ENCODE results near the gene GNG7. TPM values are rescaled to one million over a fixed set of nuclear protein-coding genes. Genes with fewer than 3 reads are reported as not detected.

The GNG7 gene
- total RNA-seq, 1 experiment from 2014 or later, result 9.6 TPM

GRCh38 chr19:2586196-2586595, 116.3 kb downstream of the GNG7 start:
- TF ChIP-seq PREB (CRISPR knock-in tag; IDR thresholded peaks at IDR 0.05; ENCODE audit: borderline replicate concordance) (no peak), SOX15 (CRISPR knock-in tag; IDR thresholded peaks at IDR 0.05) (no peak), JUN (CRISPR knock-in tag; IDR thresholded peaks at IDR 0.05) (no peak), ELF4 (CRISPR knock-in tag; IDR thresholded peaks at IDR 0.05; ENCODE audit: low read depth) (no peak), NFATC4 (CRISPR knock-in tag; IDR thresholded peaks at IDR 0.05) (no peak), ARID4B (CRISPR knock-in tag; IDR thresholded peaks at IDR 0.05; ENCODE audit: borderline replicate concordance) (no peak)
- TF ChIP-seq, protein P1, sequence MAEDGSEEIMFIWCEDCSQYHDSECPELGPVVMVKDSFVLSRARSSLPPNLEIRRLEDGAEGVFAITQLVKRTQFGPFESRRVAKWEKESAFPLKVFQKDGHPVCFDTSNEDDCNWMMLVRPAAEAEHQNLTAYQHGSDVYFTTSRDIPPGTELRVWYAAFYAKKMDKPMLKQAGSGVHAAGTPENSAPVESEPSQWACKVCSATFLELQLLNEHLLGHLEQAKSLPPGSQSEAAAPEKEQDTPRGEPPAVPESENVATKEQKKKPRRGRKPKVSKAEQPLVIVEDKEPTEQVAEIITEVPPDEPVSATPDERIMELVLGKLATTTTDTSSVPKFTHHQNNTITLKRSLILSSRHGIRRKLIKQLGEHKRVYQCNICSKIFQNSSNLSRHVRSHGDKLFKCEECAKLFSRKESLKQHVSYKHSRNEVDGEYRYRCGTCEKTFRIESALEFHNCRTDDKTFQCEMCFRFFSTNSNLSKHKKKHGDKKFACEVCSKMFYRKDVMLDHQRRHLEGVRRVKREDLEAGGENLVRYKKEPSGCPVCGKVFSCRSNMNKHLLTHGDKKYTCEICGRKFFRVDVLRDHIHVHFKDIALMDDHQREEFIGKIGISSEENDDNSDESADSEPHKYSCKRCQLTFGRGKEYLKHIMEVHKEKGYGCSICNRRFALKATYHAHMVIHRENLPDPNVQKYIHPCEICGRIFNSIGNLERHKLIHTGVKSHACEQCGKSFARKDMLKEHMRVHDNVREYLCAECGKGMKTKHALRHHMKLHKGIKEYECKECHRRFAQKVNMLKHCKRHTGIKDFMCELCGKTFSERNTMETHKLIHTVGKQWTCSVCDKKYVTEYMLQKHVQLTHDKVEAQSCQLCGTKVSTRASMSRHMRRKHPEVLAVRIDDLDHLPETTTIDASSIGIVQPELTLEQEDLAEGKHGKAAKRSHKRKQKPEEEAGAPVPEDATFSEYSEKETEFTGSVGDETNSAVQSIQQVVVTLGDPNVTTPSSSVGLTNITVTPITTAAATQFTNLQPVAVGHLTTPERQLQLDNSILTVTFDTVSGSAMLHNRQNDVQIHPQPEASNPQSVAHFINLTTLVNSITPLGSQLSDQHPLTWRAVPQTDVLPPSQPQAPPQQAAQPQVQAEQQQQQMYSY (CRISPR knock-in tag; IDR thresholded peaks at IDR 0.05), result no peak
- TF ChIP-seq, protein P2, sequence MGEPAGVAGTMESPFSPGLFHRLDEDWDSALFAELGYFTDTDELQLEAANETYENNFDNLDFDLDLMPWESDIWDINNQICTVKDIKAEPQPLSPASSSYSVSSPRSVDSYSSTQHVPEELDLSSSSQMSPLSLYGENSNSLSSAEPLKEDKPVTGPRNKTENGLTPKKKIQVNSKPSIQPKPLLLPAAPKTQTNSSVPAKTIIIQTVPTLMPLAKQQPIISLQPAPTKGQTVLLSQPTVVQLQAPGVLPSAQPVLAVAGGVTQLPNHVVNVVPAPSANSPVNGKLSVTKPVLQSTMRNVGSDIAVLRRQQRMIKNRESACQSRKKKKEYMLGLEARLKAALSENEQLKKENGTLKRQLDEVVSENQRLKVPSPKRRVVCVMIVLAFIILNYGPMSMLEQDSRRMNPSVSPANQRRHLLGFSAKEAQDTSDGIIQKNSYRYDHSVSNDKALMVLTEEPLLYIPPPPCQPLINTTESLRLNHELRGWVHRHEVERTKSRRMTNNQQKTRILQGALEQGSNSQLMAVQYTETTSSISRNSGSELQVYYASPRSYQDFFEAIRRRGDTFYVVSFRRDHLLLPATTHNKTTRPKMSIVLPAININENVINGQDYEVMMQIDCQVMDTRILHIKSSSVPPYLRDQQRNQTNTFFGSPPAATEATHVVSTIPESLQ (CRISPR knock-in tag; IDR thresholded peaks at IDR 0.05), result no peak
- H3K9me3 Mint-ChIP-seq, result peaks cover 16% of the 10 kb centered on the region
- peaks cover 4% of the 10 kb centered on the region for H3K27me3 Mint-ChIP-seq (ENCODE audit: low read depth)
- ChIA-PET CTCF (interaction anchor here (1.5 to 3.8 kb wide), 3 partner anchors 25 to 117 kb away, joined by 4 to 20 read pairs (median 5); no protein-coding TSS in a partner anchor), POLR2A (no interaction called here)
- no peak overlapping the region for H3K4me3 Mint-ChIP-seq
- no peak overlapping the region for H3K27ac Mint-ChIP-seq
- DNase-seq (ENCODE audit: low spot score) (no peak), ATAC-seq (no peak)
- H3K36me3 Mint-ChIP-seq, result peaks cover 11% of the 10 kb centered on the region
- H3K4me1 Mint-ChIP-seq, result peaks cover 34% of the 10 kb centered on the region

- ChIA-PET CTCF (no interaction called here), POLR2A (no interaction called here)
- no peak overlapping the region for H3K27ac Mint-ChIP-seq
- H3K9me3 Mint-ChIP-seq, result peaks cover 16% of the 10 kb centered on the region
- no peak overlapping the region for H3K4me3 Mint-ChIP-seq
- H3K27me3 Mint-ChIP-seq (ENCODE audit: low read depth), result peaks cover 4% of the 10 kb centered on the region
- peaks cover 35% of the 10 kb centered on the region for H3K4me1 Mint-ChIP-seq
- peaks cover 11% of the 10 kb centered on the region for H3K36me3 Mint-ChIP-seq
- ATAC-seq (no peak), DNase-seq (ENCODE audit: low spot score) (no peak)
- TF ChIP-seq, protein P3, sequence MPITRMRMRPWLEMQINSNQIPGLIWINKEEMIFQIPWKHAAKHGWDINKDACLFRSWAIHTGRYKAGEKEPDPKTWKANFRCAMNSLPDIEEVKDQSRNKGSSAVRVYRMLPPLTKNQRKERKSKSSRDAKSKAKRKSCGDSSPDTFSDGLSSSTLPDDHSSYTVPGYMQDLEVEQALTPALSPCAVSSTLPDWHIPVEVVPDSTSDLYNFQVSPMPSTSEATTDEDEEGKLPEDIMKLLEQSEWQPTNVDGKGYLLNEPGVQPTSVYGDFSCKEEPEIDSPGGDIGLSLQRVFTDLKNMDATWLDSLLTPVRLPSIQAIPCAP (CRISPR knock-in tag; IDR thresholded peaks at IDR 0.05), result no peak
- TF ChIP-seq, protein P1 (CRISPR knock-in tag; IDR thresholded peaks at IDR 0.05), result no peak
- TF ChIP-seq OVOL2 (CRISPR knock-in tag; IDR thresholded peaks at IDR 0.05; ENCODE audit: borderline replicate concordance) (no peak), ZNF232 (CRISPR knock-in tag; IDR thresholded peaks at IDR 0.05) (no peak), ATF1 (CRISPR knock-in tag; IDR thresholded peaks at IDR 0.05) (no peak), TCF7 (CRISPR knock-in tag; IDR thresholded peaks at IDR 0.05; ENCODE audit: low read depth) (no peak), TP53 (CRISPR knock-in tag; IDR thresholded peaks at IDR 0.05) (no peak), KAT7 (CRISPR knock-in tag; IDR thresholded peaks at IDR 0.05; ENCODE audit: borderline replicate concordance) (no peak), ZNF416 (CRISPR knock-in tag; IDR thresholded peaks at IDR 0.05) (no peak), TEAD4 (CRISPR knock-in tag; IDR thresholded peaks at IDR 0.05) (no peak), RORB (CRISPR knock-in tag; IDR thresholded peaks at IDR 0.05) (no peak)
- TF ChIP-seq, protein P4, sequence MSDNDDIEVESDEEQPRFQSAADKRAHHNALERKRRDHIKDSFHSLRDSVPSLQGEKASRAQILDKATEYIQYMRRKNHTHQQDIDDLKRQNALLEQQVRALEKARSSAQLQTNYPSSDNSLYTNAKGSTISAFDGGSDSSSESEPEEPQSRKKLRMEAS (CRISPR knock-in tag; IDR thresholded peaks at IDR 0.05), result no peak
Observed at GRCh38 chr19:2584002-2584401, 118.5 kb downstream of the GNG7 start.

Measured in WTC11 (cell line).